Measurements from ENCODE around the gene CBY1.

CBY1 gene

GRCh38 chr22:38719196-38719595, 62.8 kb downstream of the CBY1 start:
- DNase-seq (ENCODE audit: low spot score in 2 of 2) (no peak), ATAC-seq (no peak)
- Mint-ChIP-seq H3K27ac (no peak overlapping the region), H3K4me1 (peaks cover 40% of the 10 kb centered on the region), H3K36me3 (peaks cover 97% of the 10 kb centered on the region), H3K4me3 (no peak overlapping the region), H3K9me3 (no peaks in the 10 kb centered on the region)

DNA sequence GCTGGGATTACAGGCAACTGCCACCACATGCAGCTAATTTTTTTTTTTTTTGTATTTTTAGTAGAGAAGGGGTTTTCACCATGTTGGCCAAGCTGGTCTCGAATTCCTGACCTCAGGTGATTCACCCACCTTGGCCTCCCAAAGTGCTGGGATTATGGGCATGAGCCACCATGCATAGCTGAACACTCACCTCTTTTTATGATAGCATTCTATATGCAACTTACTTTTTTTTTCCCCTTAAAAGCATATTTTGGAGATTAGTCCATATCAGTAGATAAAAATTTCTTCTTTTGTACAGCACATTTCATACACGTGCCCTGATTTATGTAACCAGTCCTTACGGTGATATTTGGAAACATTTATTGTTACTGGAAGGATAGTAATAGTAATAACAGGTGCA, 63.9 kb downstream of the CBY1 start:
- Mint-ChIP-seq H3K27ac (no peak overlapping the region), H3K36me3 (peaks cover 97% of the 10 kb centered on the region), H3K4me1 (peaks cover 36% of the 10 kb centered on the region), H3K4me3 (no peak overlapping the region), H3K9me3 (no peaks in the 10 kb centered on the region)
- DNase-seq (ENCODE audit: low spot score in 2 of 2) (no peak), ATAC-seq (no peak)

- Mint-ChIP-seq H3K36me3 (peaks cover 97% of the 10 kb centered on the region), H3K27ac (no peak overlapping the region), H3K4me3 (no peak overlapping the region), H3K4me1 (peaks cover 32% of the 10 kb centered on the region), H3K9me3 (no peaks in the 10 kb centered on the region)
- no peak for DNase-seq (ENCODE audit: low spot score in 2 of 2)
- no peak for ATAC-seq
Observed at GRCh38 chr22:38721551-38721950, 65.1 kb downstream of the CBY1 start.
